Epithelial cell of esophagus (primary cell): ENCODE measurements around the gene ITSN2.

Experiments
- DNase-seq: peaks from one replicate; pipeline ENCODE4 v3.0.0; 2010; ENCODE audit warnings: low read depth
- H3K4me3 ChIP-seq: 2 replicates; pipeline ENCODE4 v1.5.1; 2011; ENCODE audit warnings: mild to moderate bottlenecking, low read length, control low read depth
- TF ChIP-seq, protein P1 (sequence below): IDR thresholded peaks from 2 replicates; pipeline ENCODE4 v1.5.1; 2011; ENCODE audit warnings: low read depth, mild to moderate bottlenecking, low read length, control low read depth, inconsistent platforms; ENCODE audit not compliant: insufficient read depth; ENCODE audit errors: missing control alignments

Gene ITSN2

DNA sequence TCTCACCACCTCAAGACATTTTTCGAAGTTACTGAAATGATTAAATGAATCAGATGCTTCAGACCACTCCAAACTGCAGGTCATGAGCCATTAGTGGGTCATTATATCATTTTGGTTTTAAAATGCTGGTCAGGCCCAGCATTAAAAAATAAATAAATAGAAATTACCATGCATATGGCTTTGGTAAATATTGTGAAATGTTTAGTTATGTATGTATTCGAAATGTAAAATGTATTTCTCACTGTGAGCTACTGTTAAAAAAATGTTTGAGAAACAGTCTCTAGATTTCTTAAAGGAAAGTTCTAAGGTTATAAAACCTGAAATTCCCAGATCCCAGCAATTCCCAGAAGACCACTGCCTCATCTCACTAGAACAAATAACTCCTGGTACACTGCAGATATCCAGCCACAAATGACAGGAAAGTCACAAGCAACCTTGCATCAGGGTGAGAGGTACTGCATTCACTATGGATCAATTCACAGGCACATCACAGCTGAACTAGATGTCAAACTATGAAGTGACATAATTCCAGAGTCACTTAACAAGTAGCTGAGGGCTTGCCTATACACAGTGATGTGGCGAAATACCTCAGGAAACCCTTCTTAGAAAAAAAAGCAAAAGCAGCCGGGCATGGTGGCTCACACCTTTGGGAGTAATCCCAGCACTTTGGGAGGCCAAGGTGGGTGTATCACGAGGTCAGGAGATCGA lies 138.8 kb downstream of the ITSN2 start:
- TF ChIP-seq, protein P1, sequence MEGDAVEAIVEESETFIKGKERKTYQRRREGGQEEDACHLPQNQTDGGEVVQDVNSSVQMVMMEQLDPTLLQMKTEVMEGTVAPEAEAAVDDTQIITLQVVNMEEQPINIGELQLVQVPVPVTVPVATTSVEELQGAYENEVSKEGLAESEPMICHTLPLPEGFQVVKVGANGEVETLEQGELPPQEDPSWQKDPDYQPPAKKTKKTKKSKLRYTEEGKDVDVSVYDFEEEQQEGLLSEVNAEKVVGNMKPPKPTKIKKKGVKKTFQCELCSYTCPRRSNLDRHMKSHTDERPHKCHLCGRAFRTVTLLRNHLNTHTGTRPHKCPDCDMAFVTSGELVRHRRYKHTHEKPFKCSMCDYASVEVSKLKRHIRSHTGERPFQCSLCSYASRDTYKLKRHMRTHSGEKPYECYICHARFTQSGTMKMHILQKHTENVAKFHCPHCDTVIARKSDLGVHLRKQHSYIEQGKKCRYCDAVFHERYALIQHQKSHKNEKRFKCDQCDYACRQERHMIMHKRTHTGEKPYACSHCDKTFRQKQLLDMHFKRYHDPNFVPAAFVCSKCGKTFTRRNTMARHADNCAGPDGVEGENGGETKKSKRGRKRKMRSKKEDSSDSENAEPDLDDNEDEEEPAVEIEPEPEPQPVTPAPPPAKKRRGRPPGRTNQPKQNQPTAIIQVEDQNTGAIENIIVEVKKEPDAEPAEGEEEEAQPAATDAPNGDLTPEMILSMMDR, result no peak
- no peak overlapping the region for H3K4me3 ChIP-seq
- DNase-seq, result no peak

DNA sequence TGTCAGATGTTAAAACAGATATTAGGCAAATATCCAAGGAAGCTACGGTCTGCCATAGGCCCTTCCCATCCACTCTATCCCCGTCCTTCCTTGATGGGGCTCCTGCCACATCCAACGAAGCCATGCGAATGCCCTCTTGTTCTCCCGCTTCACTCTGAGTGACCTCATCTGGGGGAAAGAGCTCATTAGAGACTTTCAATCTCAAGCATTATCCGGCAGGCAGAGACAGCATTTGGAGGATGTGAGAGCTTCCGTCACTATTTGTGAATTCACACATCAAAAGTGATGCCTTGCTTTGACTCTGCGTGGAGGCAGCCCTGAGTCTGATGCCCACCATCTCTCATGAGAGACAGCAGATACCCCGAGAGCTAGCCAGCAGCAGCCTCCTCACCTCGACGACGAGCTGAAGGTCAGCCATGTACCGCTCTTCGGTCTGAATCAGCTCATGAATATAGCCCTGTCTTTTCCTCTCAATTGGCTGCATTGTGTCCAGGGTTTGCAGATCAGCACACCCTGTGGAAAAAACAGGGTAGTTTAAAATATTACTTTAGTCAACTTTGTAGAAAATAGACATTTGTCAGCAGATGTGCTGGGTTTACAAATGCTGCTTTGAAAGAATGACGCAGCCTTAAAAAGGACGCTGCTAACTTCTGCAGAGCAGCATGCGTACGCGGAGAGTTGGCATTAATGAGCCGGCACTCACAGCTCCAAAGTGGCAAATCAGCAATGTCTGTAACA lies 139.6 kb downstream of the ITSN2 start:
- DNase-seq, result no peak
- no peak overlapping the region for H3K4me3 ChIP-seq
- TF ChIP-seq, protein P1, result no peak

DNA sequence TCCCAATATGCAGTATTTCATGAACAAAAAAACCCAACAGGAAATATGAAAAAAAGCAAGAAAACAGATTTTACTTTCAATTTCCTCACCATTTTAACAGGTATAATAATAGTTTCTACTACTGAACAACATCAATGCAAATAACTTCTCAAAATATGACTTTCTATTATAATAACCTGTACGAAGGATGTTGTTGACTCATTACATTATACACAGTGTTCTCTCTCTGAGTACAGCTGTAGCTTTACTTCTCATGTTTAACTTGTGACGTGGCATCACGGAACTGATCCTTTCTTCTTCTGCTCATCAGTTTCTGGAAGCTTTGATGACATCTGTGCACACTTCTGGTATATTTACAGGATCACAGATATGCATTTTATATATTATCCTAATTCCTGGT lies 145.5 kb downstream of the ITSN2 start:
- no peak for DNase-seq
- no peak overlapping the region for H3K4me3 ChIP-seq
- TF ChIP-seq, protein P1, result no peak

DNA sequence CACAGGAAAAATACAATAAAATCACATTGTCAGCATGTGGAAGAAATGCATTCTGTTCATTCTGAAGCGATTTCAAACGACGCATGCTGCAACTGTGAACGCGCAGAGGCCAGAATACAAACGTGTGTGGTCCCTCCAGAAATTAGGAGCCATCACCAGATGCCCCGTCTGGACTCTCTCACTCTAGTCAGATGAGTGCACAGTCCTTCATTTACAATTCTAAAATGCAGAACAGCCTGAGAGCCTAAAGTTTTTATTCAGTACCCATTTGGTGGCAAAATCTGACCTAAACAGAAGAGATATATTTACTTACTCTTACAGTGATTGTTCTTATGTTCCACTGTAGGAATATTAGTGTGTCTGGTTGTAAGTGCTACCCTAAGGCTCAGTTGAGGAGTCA lies 148.9 kb downstream of the ITSN2 start:
- TF ChIP-seq, protein P1, result no peak
- no peak for DNase-seq
- no peak overlapping the region for H3K4me3 ChIP-seq

DNA sequence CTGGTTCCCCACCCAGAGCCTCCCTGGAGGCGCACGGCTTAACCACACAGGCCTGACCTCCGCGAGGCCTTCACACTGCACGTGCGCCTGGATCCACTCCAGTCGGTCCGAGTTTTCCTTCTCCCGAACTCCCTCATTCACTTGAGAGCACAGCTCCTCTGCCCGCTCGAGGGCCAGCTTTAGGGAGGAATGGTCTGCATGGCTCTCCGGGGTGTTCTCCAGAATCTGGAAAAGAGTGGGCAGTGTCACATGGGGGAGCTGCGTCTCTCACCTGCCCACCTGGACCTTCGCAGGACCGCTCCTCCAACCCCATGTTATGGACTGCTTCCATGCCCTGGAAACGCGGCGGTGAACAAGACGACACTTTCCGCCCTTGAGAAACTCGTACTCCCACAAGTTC lies 149.6 kb downstream of the ITSN2 start:
- DNase-seq, result no peak
- TF ChIP-seq, protein P1, result no peak
- no peak overlapping the region for H3K4me3 ChIP-seq

DNA sequence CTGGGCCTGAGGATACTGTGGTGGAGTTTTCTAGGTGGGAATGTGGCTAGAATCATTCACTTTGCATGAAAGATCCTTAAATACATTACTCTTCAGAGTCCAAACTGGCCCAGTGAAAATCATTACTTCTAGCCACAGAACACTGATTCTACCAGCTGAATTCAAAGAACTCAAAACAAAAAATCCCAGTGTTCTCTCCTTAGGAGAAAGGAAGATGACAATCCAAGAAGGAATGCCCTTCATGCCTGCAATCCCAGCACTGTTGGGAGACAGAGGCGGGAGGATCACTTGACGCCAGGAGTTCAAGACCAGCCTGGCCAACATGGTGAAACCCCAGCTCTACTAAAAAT lies 150.3 kb downstream of the ITSN2 start:
- no peak for DNase-seq
- no peak overlapping the region for H3K4me3 ChIP-seq
- TF ChIP-seq, protein P1, result no peak
